Glutamatergic neuron (in vitro differentiated cells): ENCODE data around the gene CCDC146. TPM values are rescaled to one million over a fixed set of nuclear protein-coding genes. Genes with fewer than 3 reads are reported as not detected.

Source experiments
- DNase-seq: peaks from one replicate; pipeline ENCODE4 v3.0.0; 2022
- H3K27ac Mint-ChIP-seq: one replicate; pipeline ENCODE4 v1.8.0; 2020; ENCODE audit warnings: mild to moderate bottlenecking, mixed read lengths, inconsistent platforms; ENCODE audit not compliant: unreplicated experiment
- H3K27me3 Mint-ChIP-seq: one replicate; pipeline ENCODE4 v1.8.0; 2020; ENCODE audit warnings: mild to moderate bottlenecking, moderate library complexity, mixed read lengths, inconsistent platforms; ENCODE audit not compliant: unreplicated experiment
- H3K36me3 Mint-ChIP-seq: one replicate; pipeline ENCODE4 v1.8.0; 2020; ENCODE audit warnings: mild to moderate bottlenecking, mixed read lengths, inconsistent platforms; ENCODE audit not compliant: unreplicated experiment
- H3K4me1 Mint-ChIP-seq: one replicate; pipeline ENCODE4 v1.8.0; 2020; ENCODE audit warnings: mild to moderate bottlenecking, low read depth, mixed read lengths, inconsistent platforms; ENCODE audit not compliant: unreplicated experiment
- H3K4me3 Mint-ChIP-seq: one replicate; pipeline ENCODE4 v1.8.0; 2020; ENCODE audit warnings: mild to moderate bottlenecking, mixed read lengths, inconsistent platforms; ENCODE audit not compliant: unreplicated experiment
- H3K9me3 Mint-ChIP-seq: one replicate; pipeline ENCODE4 v1.8.0; 2020; ENCODE audit warnings: mild to moderate bottlenecking, moderate library complexity, mixed read lengths, inconsistent platforms; ENCODE audit not compliant: unreplicated experiment
- CTCF ChIP-seq: fragments of 200-600 bp; sonication (generic); IDR thresholded peaks from one replicate; pipeline ENCODE4 v1.5.0; 2021; ENCODE audit not compliant: partially characterized antibody, unreplicated experiment
- total RNA-seq: library from RNA; stranded (reverse); fragmentation: NEBNext Ultra II Directional; extraction: Animal tissue kit (Norgen Biotek cat#: 25700); gene quantifications from one replicate; pipeline ENCODE4 v1.2.1, GENCODE V29; 2021; ENCODE audit not compliant: unreplicated experiment

The CCDC146 gene
- total RNA-seq, 1 donor from 2014 or later, result 3.7 TPM

GRCh38 chr7:77181015-77181595, 58.7 kb downstream of the CCDC146 start:
- no peaks in the 10 kb centered on the region for H3K36me3 Mint-ChIP-seq

GRCh38 chr7:77181734-77182133, 59.3 kb downstream of the CCDC146 start:
- H3K36me3 Mint-ChIP-seq, result no peaks in the 10 kb centered on the region
- TF ChIP-seq CTCF, result no peak
- no peaks in the 10 kb centered on the region for H3K27me3 Mint-ChIP-seq
- no peak for DNase-seq
- no peak overlapping the region for H3K4me3 Mint-ChIP-seq
- no peak overlapping the region for H3K27ac Mint-ChIP-seq
- peaks cover 1% of the 10 kb centered on the region for H3K9me3 Mint-ChIP-seq
- no peaks in the 10 kb centered on the region for H3K4me1 Mint-ChIP-seq

More at GRCh38 chr7:77181015-77181595, 58.7 kb downstream of the CCDC146 start:
- Mint-ChIP-seq H3K27ac (no peak overlapping the region), H3K9me3 (peaks cover 1% of the 10 kb centered on the region), H3K4me3 (no peak overlapping the region), H3K4me1 (no peaks in the 10 kb centered on the region), H3K27me3 (no peaks in the 10 kb centered on the region)
- TF ChIP-seq CTCF, result no peak
- no peak for DNase-seq

- Mint-ChIP-seq H3K4me1 (no peaks in the 10 kb centered on the region), H3K9me3 (peaks cover 1% of the 10 kb centered on the region), H3K27ac (no peak overlapping the region), H3K4me3 (no peak overlapping the region), H3K36me3 (no peaks in the 10 kb centered on the region), H3K27me3 (no peaks in the 10 kb centered on the region)
- DNase-seq, result no peak
- no peak for TF ChIP-seq CTCF
Measured at GRCh38 chr7:77182261-77182660, 59.8 kb downstream of the CCDC146 start.

- H3K36me3 Mint-ChIP-seq, result no peaks in the 10 kb centered on the region
- no peak for DNase-seq
- no peaks in the 10 kb centered on the region for H3K4me1 Mint-ChIP-seq
- H3K27ac Mint-ChIP-seq, result no peak overlapping the region
- no peaks in the 10 kb centered on the region for H3K27me3 Mint-ChIP-seq
- TF ChIP-seq CTCF, result no peak
- H3K4me3 Mint-ChIP-seq, result no peak overlapping the region
- H3K9me3 Mint-ChIP-seq, result no peaks in the 10 kb centered on the region
Measured at GRCh38 chr7:77184463-77184862, 62.0 kb downstream of the CCDC146 start.

GRCh38 chr7:77184990-77185389, 62.6 kb downstream of the CCDC146 start:
- Mint-ChIP-seq H3K9me3 (no peaks in the 10 kb centered on the region), H3K4me1 (no peaks in the 10 kb centered on the region), H3K36me3 (no peaks in the 10 kb centered on the region), H3K27me3 (no peaks in the 10 kb centered on the region), H3K27ac (no peak overlapping the region), H3K4me3 (no peak overlapping the region)
- DNase-seq, result no peak
- TF ChIP-seq CTCF, result no peak
